Cortex of kidney (tissue), 1 donor: ENCODE results near the gene LMNTD2.
"Not testable (repeated sequence)": the region's sequence is repeated elsewhere in the genome, so short reads cannot be mapped to it uniquely, and the experiment has no call there.

Experiments used
- DNase-seq: peaks from one replicate; lab custom pipeline; 2025; lab: John Stamatoyannopoulos, UW

LMNTD2 gene

GRCh38 chr11:586376-587316 lies 26.1 kb upstream of the LMNTD2 start:
- DNase-seq = no peak

- no peak for DNase-seq
Observed at GRCh38 chr11:584287-584686, 23.7 kb upstream of the LMNTD2 start.

- no peak for DNase-seq
Observed at GRCh38 chr11:581752-582151, 21.2 kb upstream of the LMNTD2 start.

GRCh38 chr11:581342-581741 lies 20.8 kb upstream of the LMNTD2 start:
- no peak for DNase-seq

GRCh38 chr11:579830-580601 lies 19.5 kb upstream of the LMNTD2 start:
- no peak for DNase-seq

GRCh38 chr11:578276-579035 lies 17.9 kb upstream of the LMNTD2 start:
- DNase-seq = no peak

- no peak for DNase-seq
Observed at GRCh38 chr11:577611-577894, 17.0 kb upstream of the LMNTD2 start.

- DNase-seq = no peak
Observed at GRCh38 chr11:576811-577610, 16.5 kb upstream of the LMNTD2 start.

- DNase-seq = no peak
Observed at GRCh38 chr11:575996-576768, 15.6 kb upstream of the LMNTD2 start, which contains the start of gene PHRF1. Gene PHRF1, plus strand, starts transcription at chr11:576470. Its CDS starts 5,043 bp downstream, at chr11:581513.

GRCh38 chr11:575313-575995 lies 14.9 kb upstream of the LMNTD2 start:
- DNase-seq = no peak

- DNase-seq = no peak
Observed at GRCh38 chr11:574632-575312, 14.2 kb upstream of the LMNTD2 start.

- DNase-seq = not testable (repeated sequence)
Observed at GRCh38 chr11:574031-574570, 13.6 kb upstream of the LMNTD2 start.

GRCh38 chr11:573146-573759 lies 12.7 kb upstream of the LMNTD2 start:
- no peak for DNase-seq

GRCh38 chr11:571802-572185 lies 11.3 kb upstream of the LMNTD2 start:
- no peak for DNase-seq

- no peak for DNase-seq
Observed at GRCh38 chr11:569158-569885, 8.8 kb upstream of the LMNTD2 start.

- DNase-seq = peak; percentile 54
Observed at GRCh38 chr11:568306-569157, 8.0 kb upstream of the LMNTD2 start.

- DNase-seq = no peak
Observed at GRCh38 chr11:567629-568292, 7.2 kb upstream of the LMNTD2 start.
